HepG2 (cell line): Measurements from ENCODE around the gene MAN1A1. TPM values are rescaled to one million over a fixed set of nuclear protein-coding genes. Genes with fewer than 3 reads are reported as not detected.

ENCODE experiments used
- CCAR2 ChIP-seq: fragments of 200-400 bp; formaldehyde crosslinking; optimal IDR thresholded peaks from 2 replicates; pipeline ENCODE3; 2018; ENCODE audit warnings: low read depth, mild to moderate bottlenecking, low read length, moderate library complexity
- CREB1 ChIP-seq, 2 experiments: fragments of 450-650 bp in 1 of 2; IDR thresholded peaks; 2 replicates each; pipeline ENCODE4 v1.6.1; 2016 to 2017; ENCODE audit warnings: control low read depth in 1 of 2, mild to moderate bottlenecking in 1 of 2, missing compliant biosample characterization in 1 of 2, missing genetic modification characterization in 1 of 2
- HMG20B ChIP-seq: conservative IDR thresholded peaks from 2 replicates; pipeline ENCODE4 v1.6.1; 2016; ENCODE audit warnings: missing genetic modification reagents, missing compliant biosample characterization
- HOXD1 ChIP-seq: sonication (generic); formaldehyde crosslinking; IDR thresholded peaks from 2 replicates; pipeline ENCODE4 v1.5.0; 2020; ENCODE audit warnings: missing genetic modification reagents
- MBD4 ChIP-seq: IDR thresholded peaks from 2 replicates; pipeline ENCODE4 v1.6.1; 2012; ENCODE audit warnings: low read length, inconsistent platforms, borderline replicate concordance
- MLLT10 ChIP-seq: sonication (generic); formaldehyde crosslinking; IDR thresholded peaks from 2 replicates; pipeline ENCODE4 v1.4.0; 2020; ENCODE audit warnings: missing genetic modification reagents
- MXI1 ChIP-seq: IDR thresholded peaks from 3 replicates; pipeline ENCODE4 v1.6.1; 2012; ENCODE audit warnings: low read depth, low read length, inconsistent platforms, borderline replicate concordance
- NFYC ChIP-seq: IDR thresholded peaks from 2 replicates; pipeline ENCODE4 v1.6.1; 2016; ENCODE audit warnings: missing genetic modification reagents, missing compliant biosample characterization
- SALL2 ChIP-seq: sonication (generic); formaldehyde crosslinking; IDR thresholded peaks from 2 replicates; pipeline ENCODE4 v1.8.1; 2023; ENCODE audit warnings: mild to moderate bottlenecking, missing genetic modification reagents, inconsistent platforms
- SMARCC2 ChIP-seq: fragments of 450-650 bp; IDR thresholded peaks from 2 replicates; pipeline ENCODE4 v1.6.1; 2017; ENCODE audit warnings: antibody characterized with exemption, mild to moderate bottlenecking
- XRCC5 ChIP-seq: fragments of 200-400 bp; formaldehyde crosslinking; optimal IDR thresholded peaks from 2 replicates; pipeline ENCODE3; 2017; ENCODE audit warnings: mild to moderate bottlenecking, low read length
- ZBTB8A ChIP-seq: sonication (generic); formaldehyde crosslinking; IDR thresholded peaks from 2 replicates; pipeline ENCODE4 v1.4.0; 2020; ENCODE audit warnings: mild to moderate bottlenecking, low read depth, missing genetic modification reagents, borderline replicate concordance
- ZNF160 ChIP-seq: sonication (generic); formaldehyde crosslinking; IDR thresholded peaks from 2 replicates; pipeline ENCODE4 v1.8.0; 2022; ENCODE audit warnings: mild to moderate bottlenecking, inconsistent platforms, missing genetic modification reagents
- ZNF510 ChIP-seq: sonication (generic); formaldehyde crosslinking; IDR thresholded peaks from 2 replicates; pipeline ENCODE4 v1.4.0; 2020; ENCODE audit warnings: low read depth, mild to moderate bottlenecking, missing genetic modification reagents
- ZSCAN20 ChIP-seq: sonication (generic); formaldehyde crosslinking; IDR thresholded peaks from 2 replicates; pipeline ENCODE4 v1.4.0; 2020; ENCODE audit warnings: missing genetic modification reagents, mild to moderate bottlenecking, borderline replicate concordance
- polyA plus RNA-seq, 8 experiments: library from polyadenylated mRNA; depleted of rRNA in 3 of 8; stranded (reverse) in 7 of 8; unstranded in 1 of 8; fragments of >200 nt; fragmentation: Illumina TruSeq in 4 of 8; extraction: Trizol in 4 of 8; gene quantifications; 2 replicates each; pipeline versions ENCODE4 v1.2.1 to v1.2.3, GENCODE V29; 2011 to 2016; ENCODE audit warnings: low read depth in 4 of 8, missing spikeins in 1 of 8, mixed read lengths in 1 of 8; ENCODE audit not compliant: insufficient read depth in 1 of 8
- total RNA-seq, 5 experiments: library from RNA; depleted of rRNA; stranded (reverse); fragments of >200 nt; fragmentation: Illumina TruSeq; extraction: Trizol; gene quantifications; 2 replicates each; pipeline ENCODE4 v1.2.3, GENCODE V29; 2016; ENCODE audit warnings: low read depth in 1 of 5
- TF ChIP-seq, protein P1 (sequence below): sonication (generic); formaldehyde crosslinking; conservative IDR thresholded peaks from 2 replicates; pipeline ENCODE4 v1.4.0; 2020; ENCODE audit warnings: missing genetic modification reagents
- TF ChIP-seq, protein P2 (sequence below): sonication (generic); formaldehyde crosslinking; IDR thresholded peaks from 2 replicates; pipeline ENCODE4 v1.5.1; 2020; ENCODE audit warnings: missing genetic modification reagents, mild to moderate bottlenecking, borderline replicate concordance
- TF ChIP-seq, protein P3 (sequence below): sonication (generic); formaldehyde crosslinking; IDR thresholded peaks from 2 replicates; pipeline ENCODE4 v1.4.0; 2020; ENCODE audit warnings: missing genetic modification reagents; ENCODE audit errors: not compliant biosample characterization
- TF ChIP-seq, protein P4 (sequence below): sonication (generic); formaldehyde crosslinking; IDR thresholded peaks from 2 replicates; pipeline ENCODE4 v1.4.0; 2020; ENCODE audit warnings: mild to moderate bottlenecking, missing genetic modification reagents
- TF ChIP-seq, protein P5 (sequence below): sonication (generic); formaldehyde crosslinking; IDR thresholded peaks from 2 replicates; pipeline ENCODE4 v1.5.0; 2020; ENCODE audit warnings: missing genetic modification reagents
- TF ChIP-seq, protein P6 (sequence below): sonication (generic); formaldehyde crosslinking; IDR thresholded peaks from 2 replicates; pipeline ENCODE4 v1.5.0; 2020; ENCODE audit warnings: mild to moderate bottlenecking, missing genetic modification reagents, borderline replicate concordance

The MAN1A1 gene
- total and polyA plus RNA-seq, 2 of the 13 experiments (the other 11 are each of a cell fraction or from before 2014, with no cell fraction given) = 156 to 236 TPM

DNA sequence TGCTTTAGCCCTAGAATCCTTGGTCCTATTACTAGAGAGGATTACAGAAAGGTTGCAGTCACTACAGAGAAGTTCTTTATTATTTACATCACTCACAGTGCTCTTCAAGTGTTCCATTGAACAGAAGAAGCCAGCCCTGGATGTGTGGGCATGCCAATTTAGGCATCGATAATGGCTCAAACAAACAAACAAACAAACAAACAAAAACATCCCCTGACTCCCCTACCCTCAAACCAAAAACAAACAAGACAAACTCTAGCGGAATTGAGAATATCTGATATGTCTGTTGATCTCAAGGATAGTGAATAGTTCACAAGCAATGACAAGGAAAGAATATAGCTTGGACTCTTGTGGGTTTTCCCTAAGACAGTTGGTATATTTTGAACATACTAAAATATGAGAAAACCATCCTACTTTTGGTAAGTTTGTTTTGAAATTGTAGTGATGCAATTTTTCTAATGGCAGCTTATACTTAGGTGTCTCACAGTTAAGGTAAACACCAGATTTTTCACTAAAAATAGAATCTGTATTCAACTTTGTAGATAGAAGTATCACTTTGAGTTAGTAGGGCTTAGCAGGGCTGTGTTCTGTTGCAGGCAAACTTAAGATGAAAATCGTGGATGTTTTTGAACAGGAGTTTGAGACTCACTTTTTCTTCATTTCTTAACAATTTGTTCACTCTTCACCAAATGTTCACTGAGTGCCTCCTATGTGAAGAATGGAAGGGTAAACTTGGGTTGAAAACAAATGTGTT is 178.3 kb downstream of the MAN1A1 start (continued):
- TF ChIP-seq HOXD1 (no peak), SALL2 (CRISPR knock-in tag) (no peak), MBD4 (no peak; the same call in 1 of the 2 replicates), ZSCAN20 (CRISPR knock-in tag) (no peak), SMARCC2 (no peak), XRCC5 (no peak), HMG20B (CRISPR knock-in tag) (0 out of 2 replicates have a peak, but pooled peaks have one; percentile 45), NFYC (CRISPR knock-in tag) (no peak), ZNF510 (no peak; the same call in 1 of the 2 replicates), ZNF160 (CRISPR knock-in tag) (no peak), CREB1 (IDR thresholded peaks at IDR 0.05) (no peak), CREB1 (CRISPR knock-in tag; IDR thresholded peaks at IDR 0.05) (no peak; the same call in 1 of the 2 replicates), MXI1 (no peak), CCAR2 (no peak), ZBTB8A (CRISPR knock-in tag) (no peak; the same call in 1 of the 2 replicates), MLLT10 (no peak)
- TF ChIP-seq, protein P1, sequence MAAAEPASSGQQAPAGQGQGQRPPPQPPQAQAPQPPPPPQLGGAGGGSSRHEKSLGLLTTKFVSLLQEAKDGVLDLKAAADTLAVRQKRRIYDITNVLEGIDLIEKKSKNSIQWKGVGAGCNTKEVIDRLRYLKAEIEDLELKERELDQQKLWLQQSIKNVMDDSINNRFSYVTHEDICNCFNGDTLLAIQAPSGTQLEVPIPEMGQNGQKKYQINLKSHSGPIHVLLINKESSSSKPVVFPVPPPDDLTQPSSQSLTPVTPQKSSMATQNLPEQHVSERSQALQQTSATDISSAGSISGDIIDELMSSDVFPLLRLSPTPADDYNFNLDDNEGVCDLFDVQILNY (CRISPR knock-in tag) = no peak
- TF ChIP-seq, protein P2, sequence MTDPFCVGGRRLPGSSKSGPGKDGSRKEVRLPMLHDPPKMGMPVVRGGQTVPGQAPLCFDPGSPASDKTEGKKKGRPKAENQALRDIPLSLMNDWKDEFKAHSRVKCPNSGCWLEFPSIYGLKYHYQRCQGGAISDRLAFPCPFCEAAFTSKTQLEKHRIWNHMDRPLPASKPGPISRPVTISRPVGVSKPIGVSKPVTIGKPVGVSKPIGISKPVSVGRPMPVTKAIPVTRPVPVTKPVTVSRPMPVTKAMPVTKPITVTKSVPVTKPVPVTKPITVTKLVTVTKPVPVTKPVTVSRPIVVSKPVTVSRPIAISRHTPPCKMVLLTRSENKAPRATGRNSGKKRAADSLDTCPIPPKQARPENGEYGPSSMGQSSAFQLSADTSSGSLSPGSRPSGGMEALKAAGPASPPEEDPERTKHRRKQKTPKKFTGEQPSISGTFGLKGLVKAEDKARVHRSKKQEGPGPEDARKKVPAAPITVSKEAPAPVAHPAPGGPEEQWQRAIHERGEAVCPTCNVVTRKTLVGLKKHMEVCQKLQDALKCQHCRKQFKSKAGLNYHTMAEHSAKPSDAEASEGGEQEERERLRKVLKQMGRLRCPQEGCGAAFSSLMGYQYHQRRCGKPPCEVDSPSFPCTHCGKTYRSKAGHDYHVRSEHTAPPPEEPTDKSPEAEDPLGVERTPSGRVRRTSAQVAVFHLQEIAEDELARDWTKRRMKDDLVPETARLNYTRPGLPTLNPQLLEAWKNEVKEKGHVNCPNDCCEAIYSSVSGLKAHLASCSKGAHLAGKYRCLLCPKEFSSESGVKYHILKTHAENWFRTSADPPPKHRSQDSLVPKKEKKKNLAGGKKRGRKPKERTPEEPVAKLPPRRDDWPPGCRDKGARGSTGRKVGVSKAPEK = no peak
- TF ChIP-seq, protein P3, sequence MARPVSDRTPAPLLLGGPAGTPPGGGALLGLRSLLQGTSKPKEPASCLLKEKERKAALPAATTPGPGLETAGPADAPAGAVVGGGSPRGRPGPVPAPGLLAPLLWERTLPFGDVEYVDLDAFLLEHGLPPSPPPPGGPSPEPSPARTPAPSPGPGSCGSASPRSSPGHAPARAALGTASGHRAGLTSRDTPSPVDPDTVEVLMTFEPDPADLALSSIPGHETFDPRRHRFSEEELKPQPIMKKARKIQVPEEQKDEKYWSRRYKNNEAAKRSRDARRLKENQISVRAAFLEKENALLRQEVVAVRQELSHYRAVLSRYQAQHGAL (CRISPR knock-in tag) = no peak
- TF ChIP-seq, protein P4, sequence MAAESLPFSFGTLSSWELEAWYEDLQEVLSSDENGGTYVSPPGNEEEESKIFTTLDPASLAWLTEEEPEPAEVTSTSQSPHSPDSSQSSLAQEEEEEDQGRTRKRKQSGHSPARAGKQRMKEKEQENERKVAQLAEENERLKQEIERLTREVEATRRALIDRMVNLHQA (CRISPR knock-in tag) = no peak
- TF ChIP-seq, protein P5, sequence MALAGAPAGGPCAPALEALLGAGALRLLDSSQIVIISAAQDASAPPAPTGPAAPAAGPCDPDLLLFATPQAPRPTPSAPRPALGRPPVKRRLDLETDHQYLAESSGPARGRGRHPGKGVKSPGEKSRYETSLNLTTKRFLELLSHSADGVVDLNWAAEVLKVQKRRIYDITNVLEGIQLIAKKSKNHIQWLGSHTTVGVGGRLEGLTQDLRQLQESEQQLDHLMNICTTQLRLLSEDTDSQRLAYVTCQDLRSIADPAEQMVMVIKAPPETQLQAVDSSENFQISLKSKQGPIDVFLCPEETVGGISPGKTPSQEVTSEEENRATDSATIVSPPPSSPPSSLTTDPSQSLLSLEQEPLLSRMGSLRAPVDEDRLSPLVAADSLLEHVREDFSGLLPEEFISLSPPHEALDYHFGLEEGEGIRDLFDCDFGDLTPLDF (CRISPR knock-in tag) = no peak
- TF ChIP-seq, protein P6, sequence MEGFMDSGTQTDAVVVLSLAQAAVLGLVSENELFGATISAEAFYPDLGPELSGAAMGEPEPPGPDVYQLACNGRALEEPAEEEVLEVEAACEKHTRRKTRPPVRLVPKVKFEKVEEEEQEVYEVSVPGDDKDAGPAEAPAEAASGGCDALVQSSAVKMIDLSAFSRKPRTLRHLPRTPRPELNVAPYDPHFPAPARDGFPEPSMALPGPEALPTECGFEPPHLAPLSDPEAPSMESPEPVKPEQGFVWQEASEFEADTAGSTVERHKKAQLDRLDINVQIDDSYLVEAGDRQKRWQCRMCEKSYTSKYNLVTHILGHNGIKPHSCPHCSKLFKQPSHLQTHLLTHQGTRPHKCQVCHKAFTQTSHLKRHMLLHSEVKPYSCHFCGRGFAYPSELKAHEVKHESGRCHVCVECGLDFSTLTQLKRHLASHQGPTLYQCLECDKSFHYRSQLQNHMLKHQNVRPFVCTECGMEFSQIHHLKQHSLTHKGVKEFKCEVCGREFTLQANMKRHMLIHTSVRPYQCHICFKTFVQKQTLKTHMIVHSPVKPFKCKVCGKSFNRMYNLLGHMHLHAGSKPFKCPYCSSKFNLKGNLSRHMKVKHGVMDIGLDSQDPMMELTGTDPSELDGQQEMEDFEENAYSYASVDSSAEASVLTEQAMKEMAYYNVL (CRISPR knock-in tag) = no peak
